A549 (cell line): ENCODE measurements around the gene NELFB. TPM values are rescaled to one million over a fixed set of nuclear protein-coding genes. Genes with fewer than 3 reads are reported as not detected.

Experiments used
- ATAC-seq, 2 experiments: fragments of 200-7000 bp in 1 of 2; fragments of >200 bp in 1 of 2; cut with Nextera tagmentation in 1 of 2; cut with Tn5 transposase in 1 of 2; 3 replicates each; pipeline versions ENCODE4 v1.8.0 to v1.9.1; 2018 to 2020; ENCODE audit warnings: mild to moderate bottlenecking in 1 of 2, moderate library complexity in 1 of 2
- CTCF ChIA-PET: fragments of 300-600 bp; sonication (Branson Sonifier 250); formaldehyde crosslinking; extraction: SDS; loops from one replicate; lab custom pipeline; 2021; ENCODE audit warnings: antibody characterized with exemption, inconsistent platforms; lab: Yijun Ruan, JAX
- POLR2A ChIA-PET: fragments of 350-600 bp; formaldehyde crosslinking; extraction: SDS; loops from one replicate; lab custom pipeline; 2021; ENCODE audit warnings: antibody characterized with exemption, inconsistent platforms; lab: Yijun Ruan, JAX
- DNase-seq, 2 experiments: peaks; one replicate each; pipeline versions ENCODE4 v3.0.0 to v3.0.0-alpha.2; 2011 to 2016; ENCODE audit warnings: low read depth in 1 of 2, low spot score in 1 of 2
- FAIRE-seq: peaks from 2 replicates; lab custom pipeline; 2011; peaks lifted over from hg19 to GRCh38; lab: Jason Lieb, UNC
- H3K27ac ChIP-seq, 2 experiments: fragments of >200 bp; sonication (Bioruptor Twin); formaldehyde crosslinking; 3 replicates each; pipeline ENCODE4 v1.5.1; 2016 to 2017
- H3K4me1 ChIP-seq: fragments of >200 bp; sonication (Bioruptor Twin); formaldehyde crosslinking; 3 replicates; pipeline ENCODE4 v1.6.1; 2016
- H3K4me2 ChIP-seq: fragments of >200 bp; sonication (Bioruptor Twin); formaldehyde crosslinking; 3 replicates; pipeline ENCODE4 v1.6.1; 2016
- H3K4me3 ChIP-seq: fragments of >200 bp; sonication (Bioruptor Twin); formaldehyde crosslinking; 3 replicates; pipeline ENCODE4 v1.5.1; 2016
- H3K9me3 ChIP-seq: fragments of >200 bp; sonication (Bioruptor Twin); formaldehyde crosslinking; 3 replicates; pipeline ENCODE4 v1.6.1; 2016
- ATOH8 ChIP-seq: fragments of 250-450 bp; sonication (Bioruptor Pico); IDR thresholded peaks from 2 replicates; pipeline ENCODE4 v1.5.0; 2020; ENCODE audit warnings: low read depth, mild to moderate bottlenecking, moderate library complexity
- CBX2 ChIP-seq: fragments of 200-600 bp; sonication (generic); IDR thresholded peaks from 2 replicates; pipeline ENCODE4 v1.6.1; 2016; ENCODE audit warnings: low read depth, mild to moderate bottlenecking, borderline replicate concordance
- E2F6 ChIP-seq: IDR thresholded peaks from 2 replicates; pipeline ENCODE4 v1.6.1; 2012; ENCODE audit warnings: low read depth, borderline replicate concordance
- EHMT2 ChIP-seq: fragments of 200-600 bp; sonication (generic); IDR thresholded peaks from 2 replicates; pipeline ENCODE4 v1.6.1; 2016; ENCODE audit warnings: antibody characterized with exemption, low read depth, mild to moderate bottlenecking, moderate library complexity
- ELK1 ChIP-seq: fragments of 150-350 bp; IDR thresholded peaks from 2 replicates; pipeline ENCODE4 v1.6.1; 2014; ENCODE audit warnings: low read depth, mild to moderate bottlenecking, low read length
- ESRRA ChIP-seq: fragments of 150-350 bp; IDR thresholded peaks from 2 replicates; pipeline ENCODE4 v1.6.1; 2014; ENCODE audit warnings: mild to moderate bottlenecking, low read length, borderline replicate concordance
- FOSB ChIP-seq: fragments of 250-450 bp; sonication (Bioruptor Pico); IDR thresholded peaks from 2 replicates; pipeline ENCODE4 v1.5.0; 2020; ENCODE audit warnings: mild to moderate bottlenecking, moderate library complexity
- FOXS1 ChIP-seq: fragments of 250-450 bp; sonication (Bioruptor Pico); IDR thresholded peaks from 2 replicates; pipeline ENCODE4 v1.5.0; 2020; ENCODE audit warnings: mild to moderate bottlenecking, moderate library complexity
- HEYL ChIP-seq: fragments of 250-450 bp; sonication (Bioruptor Pico); IDR thresholded peaks from 2 replicates; pipeline ENCODE4 v1.8.0; 2021; ENCODE audit warnings: mild to moderate bottlenecking, moderate library complexity
- HOXB5 ChIP-seq: fragments of 250-450 bp; sonication (Bioruptor Pico); IDR thresholded peaks from 2 replicates; pipeline ENCODE4 v1.5.0; 2020; ENCODE audit warnings: mild to moderate bottlenecking, moderate library complexity
- KDM5A ChIP-seq: fragments of 200-600 bp; sonication (generic); IDR thresholded peaks from 2 replicates; pipeline ENCODE4 v1.6.1; 2016; ENCODE audit warnings: antibody characterized with exemption, mild to moderate bottlenecking
- MAX ChIP-seq: IDR thresholded peaks from 2 replicates; pipeline ENCODE4 v1.6.1; 2012
- NFE2L2 ChIP-seq: fragments of 150-350 bp; conservative IDR thresholded peaks from 2 replicates; pipeline ENCODE4 v1.6.1; 2014; ENCODE audit warnings: low read length
- RAD21 ChIP-seq, 2 experiments: fragments of >200 bp in 1 of 2; sonication (Bioruptor Twin) in 1 of 2; formaldehyde crosslinking in 1 of 2; IDR thresholded peaks in 1 of 2; conservative IDR thresholded peaks in 1 of 2; 2 replicates in 1 of 2; 3 replicates in 1 of 2; pipeline ENCODE4 v1.6.1; 2012 to 2018; ENCODE audit warnings: inconsistent platforms in 1 of 2
- RCOR1 ChIP-seq: fragments of 150-350 bp; IDR thresholded peaks from 2 replicates; pipeline ENCODE4 v1.6.1; 2014; ENCODE audit warnings: antibody characterized with exemption, low read length, low read depth
- RFX5 ChIP-seq: fragments of 450-650 bp; IDR thresholded peaks from 2 replicates; pipeline ENCODE4 v1.7.1; 2014; ENCODE audit warnings: antibody characterized with exemption, mild to moderate bottlenecking, moderate library complexity
- TFCP2L1 ChIP-seq: fragments of 250-450 bp; sonication (Bioruptor Pico); IDR thresholded peaks from 2 replicates; pipeline ENCODE4 v1.5.0; 2021; ENCODE audit warnings: mild to moderate bottlenecking
- ZNF302 ChIP-seq: fragments of 250-450 bp; sonication (Bioruptor Pico); IDR thresholded peaks from 2 replicates; pipeline ENCODE4 v1.9.0; 2021; ENCODE audit warnings: inconsistent platforms, mild to moderate bottlenecking, moderate library complexity
- WGBS: methylation state at CpG from one replicate; pipeline ENCODE4 v1.1.6; 2017; ENCODE audit errors: missing lambda C conversion rate; 5-methylcytosine and 5-hydroxymethylcytosine counted together
- polyA plus RNA-seq, 4 experiments: library from polyadenylated mRNA; depleted of rRNA in 3 of 4; stranded (reverse); fragments of >200 nt; fragmentation: RNase III in 1 of 4; extraction: RNeasy Plus Mini Kit Qiagen cat#74134 plus additional on column Dnase treatment in 1 of 4; gene quantifications; 2 replicates in 3 of 4; 3 replicates in 1 of 4; pipeline ENCODE4 v1.2.3, GENCODE V29; 2011 to 2017
- TF ChIP-seq, protein P1 (sequence below): IDR thresholded peaks from 2 replicates; pipeline ENCODE4 v1.6.1; 2012
- TF ChIP-seq, protein P2 (sequence below): fragments of 200-600 bp; sonication (generic); IDR thresholded peaks from 2 replicates; pipeline ENCODE4 v1.6.1; 2016; ENCODE audit warnings: antibody characterized with exemption, mild to moderate bottlenecking, moderate library complexity
- TF ChIP-seq, protein P3 (sequence below): fragments of >200 bp; sonication (Bioruptor Twin); formaldehyde crosslinking; IDR thresholded peaks from 3 replicates; pipeline ENCODE4 v1.5.1; 2016

NELFB gene
- polyA plus RNA-seq, 2 of the 4 experiments (the other 2 are of a cell fraction): 31.8 to 45.3 TPM

- Histone ChIP-seq H3K27ac (peak overlapping the region; percentile 90 to 98; a peak in 4 of 6 replicates), H3K4me2 (peak overlapping the region; percentile 100), H3K4me3 (peak overlapping the region; percentile 93), H3K9me3 (no peaks in the 10 kb centered on the region), H3K4me1 (peaks cover 20% of the 10 kb centered on the region)
- ATAC-seq (no peak), DNase-seq (no peak), FAIRE-seq (no peak)
- TF ChIP-seq, protein P1, sequence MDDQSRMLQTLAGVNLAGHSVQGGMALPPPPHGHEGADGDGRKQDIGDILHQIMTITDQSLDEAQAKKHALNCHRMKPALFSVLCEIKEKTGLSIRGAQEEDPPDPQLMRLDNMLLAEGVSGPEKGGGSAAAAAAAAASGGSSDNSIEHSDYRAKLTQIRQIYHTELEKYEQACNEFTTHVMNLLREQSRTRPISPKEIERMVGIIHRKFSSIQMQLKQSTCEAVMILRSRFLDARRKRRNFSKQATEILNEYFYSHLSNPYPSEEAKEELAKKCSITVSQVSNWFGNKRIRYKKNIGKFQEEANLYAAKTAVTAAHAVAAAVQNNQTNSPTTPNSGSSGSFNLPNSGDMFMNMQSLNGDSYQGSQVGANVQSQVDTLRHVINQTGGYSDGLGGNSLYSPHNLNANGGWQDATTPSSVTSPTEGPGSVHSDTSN: no peak
- TF ChIP-seq FOXS1 (no peak), ATOH8 (CRISPR knock-in tag) (no peak), EHMT2 (no peak), ESRRA (no peak)
- POLR2A ChIA-PET: interaction anchor here (0.8 to 4.7 kb wide), 5 partner anchors 11 to 127 kb away, joined by 3 to 97 read pairs (median 3); partner anchors contain the start of gene TUBB4B
- CTCF ChIA-PET: interaction anchor here (0.6 to 17.1 kb wide), 7 partner anchors 10 to 137 kb away, joined by 3 to 236 read pairs (median 4); partner anchors contain the start of genes NRARP, TOR4A and TUBB4B
- WGBS: 89% methylated on average over 14 of the region's 15 CpGs
These were observed 1.2 kb downstream of the NELFB start for GRCh38 chr9:137256362-137256761.

GRCh38 chr9:137256856-137257255, 1.7 kb downstream of the NELFB start:
- Histone ChIP-seq H3K4me2 (peak overlapping the region; percentile 100), H3K4me1 (peaks cover 20% of the 10 kb centered on the region), H3K27ac (no peak overlapping the region), H3K9me3 (no peaks in the 10 kb centered on the region), H3K4me3 (no peak overlapping the region; the same call in 2 of the 3 replicates)
- DNase-seq: no peak
- ATAC-seq: no peak
- no peak for TF ChIP-seq FOSB (CRISPR knock-in tag)
- TF ChIP-seq, protein P2, sequence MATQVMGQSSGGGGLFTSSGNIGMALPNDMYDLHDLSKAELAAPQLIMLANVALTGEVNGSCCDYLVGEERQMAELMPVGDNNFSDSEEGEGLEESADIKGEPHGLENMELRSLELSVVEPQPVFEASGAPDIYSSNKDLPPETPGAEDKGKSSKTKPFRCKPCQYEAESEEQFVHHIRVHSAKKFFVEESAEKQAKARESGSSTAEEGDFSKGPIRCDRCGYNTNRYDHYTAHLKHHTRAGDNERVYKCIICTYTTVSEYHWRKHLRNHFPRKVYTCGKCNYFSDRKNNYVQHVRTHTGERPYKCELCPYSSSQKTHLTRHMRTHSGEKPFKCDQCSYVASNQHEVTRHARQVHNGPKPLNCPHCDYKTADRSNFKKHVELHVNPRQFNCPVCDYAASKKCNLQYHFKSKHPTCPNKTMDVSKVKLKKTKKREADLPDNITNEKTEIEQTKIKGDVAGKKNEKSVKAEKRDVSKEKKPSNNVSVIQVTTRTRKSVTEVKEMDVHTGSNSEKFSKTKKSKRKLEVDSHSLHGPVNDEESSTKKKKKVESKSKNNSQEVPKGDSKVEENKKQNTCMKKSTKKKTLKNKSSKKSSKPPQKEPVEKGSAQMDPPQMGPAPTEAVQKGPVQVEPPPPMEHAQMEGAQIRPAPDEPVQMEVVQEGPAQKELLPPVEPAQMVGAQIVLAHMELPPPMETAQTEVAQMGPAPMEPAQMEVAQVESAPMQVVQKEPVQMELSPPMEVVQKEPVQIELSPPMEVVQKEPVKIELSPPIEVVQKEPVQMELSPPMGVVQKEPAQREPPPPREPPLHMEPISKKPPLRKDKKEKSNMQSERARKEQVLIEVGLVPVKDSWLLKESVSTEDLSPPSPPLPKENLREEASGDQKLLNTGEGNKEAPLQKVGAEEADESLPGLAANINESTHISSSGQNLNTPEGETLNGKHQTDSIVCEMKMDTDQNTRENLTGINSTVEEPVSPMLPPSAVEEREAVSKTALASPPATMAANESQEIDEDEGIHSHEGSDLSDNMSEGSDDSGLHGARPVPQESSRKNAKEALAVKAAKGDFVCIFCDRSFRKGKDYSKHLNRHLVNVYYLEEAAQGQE: no peak
- TF ChIP-seq RAD21 (conservative IDR thresholded peaks at IDR 0.05 in 1 of 2, IDR thresholded peaks at IDR 0.05 in 1 of 2): no peak
- no peak for TF ChIP-seq HEYL (CRISPR knock-in tag)
- TF ChIP-seq TFCP2L1 (CRISPR knock-in tag): no peak
- no peak for TF ChIP-seq HOXB5 (CRISPR knock-in tag)
- no peak for TF ChIP-seq CBX2
- TF ChIP-seq RFX5: no peak
- no peak for TF ChIP-seq ZNF302 (CRISPR knock-in tag)
- no peak for TF ChIP-seq E2F6
- no peak for TF ChIP-seq RCOR1
- TF ChIP-seq FOXS1: no peak
- no peak for TF ChIP-seq NFE2L2
- TF ChIP-seq MAX: no peak
- TF ChIP-seq, protein P3, sequence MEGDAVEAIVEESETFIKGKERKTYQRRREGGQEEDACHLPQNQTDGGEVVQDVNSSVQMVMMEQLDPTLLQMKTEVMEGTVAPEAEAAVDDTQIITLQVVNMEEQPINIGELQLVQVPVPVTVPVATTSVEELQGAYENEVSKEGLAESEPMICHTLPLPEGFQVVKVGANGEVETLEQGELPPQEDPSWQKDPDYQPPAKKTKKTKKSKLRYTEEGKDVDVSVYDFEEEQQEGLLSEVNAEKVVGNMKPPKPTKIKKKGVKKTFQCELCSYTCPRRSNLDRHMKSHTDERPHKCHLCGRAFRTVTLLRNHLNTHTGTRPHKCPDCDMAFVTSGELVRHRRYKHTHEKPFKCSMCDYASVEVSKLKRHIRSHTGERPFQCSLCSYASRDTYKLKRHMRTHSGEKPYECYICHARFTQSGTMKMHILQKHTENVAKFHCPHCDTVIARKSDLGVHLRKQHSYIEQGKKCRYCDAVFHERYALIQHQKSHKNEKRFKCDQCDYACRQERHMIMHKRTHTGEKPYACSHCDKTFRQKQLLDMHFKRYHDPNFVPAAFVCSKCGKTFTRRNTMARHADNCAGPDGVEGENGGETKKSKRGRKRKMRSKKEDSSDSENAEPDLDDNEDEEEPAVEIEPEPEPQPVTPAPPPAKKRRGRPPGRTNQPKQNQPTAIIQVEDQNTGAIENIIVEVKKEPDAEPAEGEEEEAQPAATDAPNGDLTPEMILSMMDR: no peak
- no peak for TF ChIP-seq KDM5A
- no peak for TF ChIP-seq ELK1
- no peak for FAIRE-seq
- ChIA-PET POLR2A (interaction anchor here (0.8 to 4.7 kb wide), 5 partner anchors 11 to 127 kb away, joined by 3 to 97 read pairs (median 3); partner anchors contain the start of gene TUBB4B), CTCF (interaction anchor here (1.0 to 17.1 kb wide), 7 partner anchors 9 to 45 kb away, joined by 3 to 236 read pairs (median 4); partner anchors contain the start of genes NRARP, TOR4A and TUBB4B)
- WGBS: 88% methylated on average over 13 of the region's 15 CpGs
